Measurements from ENCODE around the gene PDE4D.

- TF ChIP-seq, protein P1, sequence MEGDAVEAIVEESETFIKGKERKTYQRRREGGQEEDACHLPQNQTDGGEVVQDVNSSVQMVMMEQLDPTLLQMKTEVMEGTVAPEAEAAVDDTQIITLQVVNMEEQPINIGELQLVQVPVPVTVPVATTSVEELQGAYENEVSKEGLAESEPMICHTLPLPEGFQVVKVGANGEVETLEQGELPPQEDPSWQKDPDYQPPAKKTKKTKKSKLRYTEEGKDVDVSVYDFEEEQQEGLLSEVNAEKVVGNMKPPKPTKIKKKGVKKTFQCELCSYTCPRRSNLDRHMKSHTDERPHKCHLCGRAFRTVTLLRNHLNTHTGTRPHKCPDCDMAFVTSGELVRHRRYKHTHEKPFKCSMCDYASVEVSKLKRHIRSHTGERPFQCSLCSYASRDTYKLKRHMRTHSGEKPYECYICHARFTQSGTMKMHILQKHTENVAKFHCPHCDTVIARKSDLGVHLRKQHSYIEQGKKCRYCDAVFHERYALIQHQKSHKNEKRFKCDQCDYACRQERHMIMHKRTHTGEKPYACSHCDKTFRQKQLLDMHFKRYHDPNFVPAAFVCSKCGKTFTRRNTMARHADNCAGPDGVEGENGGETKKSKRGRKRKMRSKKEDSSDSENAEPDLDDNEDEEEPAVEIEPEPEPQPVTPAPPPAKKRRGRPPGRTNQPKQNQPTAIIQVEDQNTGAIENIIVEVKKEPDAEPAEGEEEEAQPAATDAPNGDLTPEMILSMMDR (IDR thresholded peaks at IDR 0.05): no peak
- TF ChIP-seq POLR2A (IDR thresholded peaks at IDR 0.05): no peak
Observed at GRCh38 chr5:59107692-59108091, 785.8 kb downstream of the PDE4D start.
